GM23338 (cell line): Measurements from ENCODE around the gene ZNF804B. TPM values are rescaled to one million over a fixed set of nuclear protein-coding genes. Genes with fewer than 3 reads are reported as not detected.

Source experiments
- ATAC-seq: fragments of 200-7000 bp; cut with Tn5 transposase; 3 replicates; pipeline ENCODE4 v1.9.1; 2020
- DNase-seq: peaks from one replicate; pipeline ENCODE4 v3.0.0-alpha.2; 2015; ENCODE audit warnings: low spot score
- H2AFZ ChIP-seq: fragments of 200-600 bp; sonication (generic); 2 replicates; pipeline ENCODE4 v1.8.0; 2016; ENCODE audit warnings: antibody characterized with exemption, mild to moderate bottlenecking, moderate library complexity
- H3F3A ChIP-seq: fragments of 200-600 bp; sonication (generic); replicated peaks from 2 replicates; pipeline ENCODE4 v1.8.0; 2017; ENCODE audit warnings: antibody characterized with exemption, mixed run types, low read depth
- H3K27ac ChIP-seq: fragments of 200-600 bp; sonication (generic); 2 replicates; pipeline ENCODE4 v1.6.1; 2016; ENCODE audit warnings: low read depth
- H3K27me3 ChIP-seq: fragments of 200-600 bp; sonication (generic); 2 replicates; pipeline ENCODE4 v1.8.0; 2016; ENCODE audit warnings: mild to moderate bottlenecking, mixed run types, moderate library complexity; ENCODE audit not compliant: insufficient read depth
- H3K36me3 ChIP-seq: fragments of 200-600 bp; sonication (generic); 2 replicates; pipeline ENCODE4 v1.8.0; 2016; ENCODE audit warnings: mild to moderate bottlenecking; ENCODE audit not compliant: insufficient read depth
- H3K4me1 ChIP-seq: fragments of 200-600 bp; sonication (generic); 2 replicates; pipeline ENCODE4 v1.8.0; 2016; ENCODE audit warnings: mild to moderate bottlenecking, moderate library complexity; ENCODE audit not compliant: insufficient read depth
- H3K4me2 ChIP-seq: fragments of 200-600 bp; sonication (generic); 2 replicates; pipeline ENCODE4 v1.7.1; 2017; ENCODE audit warnings: mixed run types
- H3K4me3 ChIP-seq: fragments of 200-600 bp; sonication (generic); 2 replicates; pipeline ENCODE4 v1.6.1; 2016; ENCODE audit warnings: mixed run types
- H3K79me2 ChIP-seq: fragments of 200-600 bp; sonication (generic); replicated peaks from 2 replicates; pipeline ENCODE4 v1.8.0; 2017; ENCODE audit warnings: mild to moderate bottlenecking; ENCODE audit not compliant: insufficient read depth
- H3K9me2 ChIP-seq: fragments of 200-600 bp; sonication (generic); 2 replicates; pipeline ENCODE4 v1.8.0; 2017; ENCODE audit not compliant: insufficient read depth
- H4K20me1 ChIP-seq: fragments of 200-600 bp; sonication (generic); replicated peaks from 2 replicates; pipeline ENCODE4 v1.8.0; 2017; ENCODE audit warnings: mild to moderate bottlenecking; ENCODE audit not compliant: insufficient read depth
- H3K27ac Mint-ChIP-seq: 2 replicates; pipeline ENCODE4 v1.8.0; 2020; ENCODE audit warnings: inconsistent platforms, mild to moderate bottlenecking, moderate library complexity, mixed read lengths
- H3K27me3 Mint-ChIP-seq: 3 replicates; pipeline ENCODE4 v1.8.0; 2022; ENCODE audit warnings: low read depth, mild to moderate bottlenecking, moderate library complexity, mixed read lengths, inconsistent platforms; ENCODE audit not compliant: insufficient read depth, poor library complexity
- H3K36me3 Mint-ChIP-seq: 3 replicates; pipeline ENCODE4 v1.8.0; 2021; ENCODE audit warnings: low read depth, mild to moderate bottlenecking, inconsistent platforms, moderate library complexity, mixed read lengths
- H3K4me1 Mint-ChIP-seq: 3 replicates; pipeline ENCODE4 v1.8.0; 2020; ENCODE audit warnings: mild to moderate bottlenecking, inconsistent platforms, mixed read lengths
- H3K4me3 Mint-ChIP-seq: 3 replicates; pipeline ENCODE4 v1.8.0; 2021; ENCODE audit warnings: moderate library complexity, mild to moderate bottlenecking, inconsistent platforms, mixed read lengths
- H3K9me3 Mint-ChIP-seq: 3 replicates; pipeline ENCODE4 v1.8.0; 2020; ENCODE audit warnings: moderate library complexity, mild to moderate bottlenecking, inconsistent platforms, mixed read lengths
- CTCF ChIP-seq, 2 experiments: fragments of 200-600 bp in 1 of 2; sonication (generic) in 1 of 2; conservative IDR thresholded peaks; 2 replicates each; pipeline versions ENCODE4 v1.5.1 to v1.6.1; 2016 to 2017; ENCODE audit warnings: antibody characterized with exemption in 2 of 2, low read depth in 2 of 2, mild to moderate bottlenecking in 2 of 2, moderate library complexity in 1 of 2
- ETS1 ChIP-seq: IDR thresholded peaks from 2 replicates; pipeline ENCODE4 v1.6.1; 2016; ENCODE audit warnings: antibody characterized with exemption
- EZH2 ChIP-seq: fragments of 200-600 bp; sonication (generic); IDR thresholded peaks from one replicate; pipeline ENCODE4 v1.8.0; 2017; ENCODE audit warnings: antibody characterized with exemption, mild to moderate bottlenecking, low read depth; ENCODE audit not compliant: unreplicated experiment
- EZH2phosphoT487 ChIP-seq: fragments of 200-600 bp; sonication (generic); IDR thresholded peaks from one replicate; pipeline ENCODE4 v1.8.1; 2018; ENCODE audit warnings: antibody characterized with exemption; ENCODE audit not compliant: unreplicated experiment
- JUNB ChIP-seq: IDR thresholded peaks from one replicate; pipeline ENCODE4 v1.6.1; 2016; ENCODE audit warnings: antibody characterized with exemption; ENCODE audit not compliant: unreplicated experiment
- NANOG ChIP-seq: IDR thresholded peaks from 2 replicates; pipeline ENCODE4 v1.6.1; 2016; ENCODE audit warnings: antibody characterized with exemption, borderline replicate concordance
- REST ChIP-seq: IDR thresholded peaks from one replicate; pipeline ENCODE4 v1.6.1; 2018; ENCODE audit warnings: antibody characterized with exemption; ENCODE audit not compliant: unreplicated experiment
- ZNF114 ChIP-seq: fragments of 250-450 bp; sonication (Bioruptor Pico); IDR thresholded peaks from 2 replicates; pipeline ENCODE4 v1.5.0; 2020; ENCODE audit warnings: mild to moderate bottlenecking, moderate library complexity
- ZNF331 ChIP-seq: fragments of 250-450 bp; sonication (Bioruptor Pico); IDR thresholded peaks from 2 replicates; pipeline ENCODE4 v1.5.0; 2020; ENCODE audit warnings: low read depth, mild to moderate bottlenecking, moderate library complexity
- ZNF462 ChIP-seq: fragments of 250-450 bp; sonication (Bioruptor Pico); IDR thresholded peaks from 2 replicates; pipeline ENCODE4 v1.5.0; 2020; ENCODE audit warnings: mild to moderate bottlenecking, moderate library complexity
- polyA plus RNA-seq: library from polyadenylated mRNA; unstranded; fragments of >200 nt; fragmentation: Nextera tagmentation; extraction: Ambion mirVana; gene quantifications from 2 replicates; pipeline ENCODE4 v1.2.1, GENCODE V29; 2016
- total RNA-seq: library from RNA; depleted of rRNA; stranded (reverse); fragments of >200 nt; shearing (Covaris generic); gene quantifications from 2 replicates; pipeline ENCODE4 v1.2.3, GENCODE V29; 2014

ZNF804B gene
- total and polyA plus RNA-seq, 2 experiments from 2014 or later = not detected

- TF ChIP-seq ZNF462 (CRISPR knock-in tag) (no peak), ZNF114 (CRISPR knock-in tag) (no peak), EZH2 (no peak), JUNB (no peak)
Observed at GRCh38 chr7:89264126-89264525, 504.6 kb downstream of the ZNF804B start (continued).

- no peak overlapping the region for H3K27ac ChIP-seq
- no peaks in the 10 kb centered on the region for H3K27me3 Mint-ChIP-seq
- no peak overlapping the region for H3K27ac Mint-ChIP-seq
- no peak overlapping the region for H3K4me3 Mint-ChIP-seq
- H3K4me3 ChIP-seq = no peak overlapping the region
- H3F3A ChIP-seq = no peaks in the 10 kb centered on the region
- H2AFZ ChIP-seq = no peak overlapping the region
- no peaks in the 10 kb centered on the region for H3K4me1 Mint-ChIP-seq
- no peaks in the 10 kb centered on the region; the same call in 2 of the 3 replicates for H3K9me3 Mint-ChIP-seq
- H3K27me3 ChIP-seq = no peaks in the 10 kb centered on the region
- ATAC-seq (no peak), DNase-seq (no peak)
- H4K20me1 ChIP-seq = no peaks in the 10 kb centered on the region
- H3K4me2 ChIP-seq = no peak overlapping the region
- H3K36me3 ChIP-seq = no peaks in the 10 kb centered on the region
- no peak for TF ChIP-seq REST
- TF ChIP-seq NANOG = no peak
- no peak for TF ChIP-seq ETS1
- TF ChIP-seq ZNF331 = no peak
- TF ChIP-seq EZH2phosphoT487 = no peak
- no peak for TF ChIP-seq ZNF114 (CRISPR knock-in tag)
- TF ChIP-seq CTCF (conservative IDR thresholded peaks at IDR 0.05; ENCODE audit: low read depth in 2 of 2) = no peak
- H3K36me3 Mint-ChIP-seq = no peaks in the 10 kb centered on the region
- H3K4me1 ChIP-seq = no peaks in the 10 kb centered on the region
- H3K79me2 ChIP-seq = no peaks in the 10 kb centered on the region
- no peaks in the 10 kb centered on the region for H3K9me2 ChIP-seq
Observed at GRCh38 chr7:89265631-89266030, 506.1 kb downstream of the ZNF804B start.
